Sigmoid colon (tissue), 4 donors: ENCODE measurements around the gene MPO.

ENCODE experiments used
- CTCF ChIP-seq, 4 experiments: fragments of 450-650 bp in 3 of 4; fragments of 200-600 bp in 1 of 4; IDR thresholded peaks; one replicate each; pipeline ENCODE4 v1.5.1; 2016 to 2019; ENCODE audit warnings: antibody characterized with exemption in 4 of 4, mild to moderate bottlenecking in 3 of 4, moderate library complexity in 2 of 4
- EP300 ChIP-seq, 4 donors: sonication (generic); formaldehyde crosslinking; IDR thresholded peaks; one replicate each; pipeline ENCODE4 v1.6.1; 2017; ENCODE audit warnings: antibody characterized with exemption in 4 of 4
- POLR2A ChIP-seq, 2 donors: fragments of 450-650 bp; IDR thresholded peaks; one replicate each; pipeline ENCODE4 v1.6.1; 2016; ENCODE audit warnings: antibody characterized with exemption in 2 of 2, mild to moderate bottlenecking in 2 of 2, moderate library complexity in 2 of 2
- POLR2AphosphoS5 ChIP-seq, 4 donors: sonication (generic); formaldehyde crosslinking; IDR thresholded peaks; one replicate each; pipeline ENCODE4 v1.6.1; 2017; ENCODE audit warnings: antibody characterized with exemption in 4 of 4

DNA sequence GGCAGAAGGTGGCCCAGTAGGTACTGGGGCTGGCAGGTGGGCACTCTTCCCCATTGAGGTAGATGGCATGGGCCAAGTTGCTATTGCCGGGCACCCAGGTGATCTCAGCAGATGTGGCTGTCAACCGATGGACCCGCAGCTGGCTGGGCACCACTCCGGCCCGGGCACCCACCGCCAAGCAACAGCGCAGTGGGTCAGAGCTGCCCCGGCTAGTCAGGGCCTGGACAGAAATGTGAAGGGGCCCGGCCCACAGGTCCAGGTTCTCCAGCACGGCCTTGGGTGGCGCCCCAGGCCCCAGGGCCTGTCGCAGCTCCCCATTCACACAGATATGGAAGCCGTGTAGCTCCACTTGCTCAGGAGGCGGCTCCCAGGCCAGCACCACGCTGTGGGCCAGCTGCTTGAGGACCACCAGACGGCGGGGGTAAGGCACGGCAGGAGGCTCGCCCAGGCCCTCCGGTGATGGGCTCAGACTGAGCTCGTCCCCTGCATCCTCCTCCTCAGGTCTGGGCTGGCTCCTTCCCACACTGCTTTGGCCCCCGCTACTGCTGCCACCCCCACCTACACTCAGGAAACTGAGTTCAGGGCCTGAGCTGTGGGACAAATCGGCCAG lies 31.4 kb upstream of the MPO start:
- TF ChIP-seq CTCF (IDR thresholded peaks at IDR 0.05) (no peak), POLR2A (IDR thresholded peaks at IDR 0.05) (no peak), POLR2AphosphoS5 (IDR thresholded peaks at IDR 0.05) (no peak), EP300 (IDR thresholded peaks at IDR 0.05) (no peak)
